Endothelial cell of umbilical vein (primary cell): ENCODE measurements around the gene ILKAP. TPM values are rescaled to one million over a fixed set of nuclear protein-coding genes. Genes with fewer than 3 reads are reported as not detected.

ENCODE experiments used
- BruUV-seq: library from RNA; stranded (reverse); fragments of 400-500 nt; replicated peaks from 2 replicates; lab custom pipeline; 2021; lab: Mats Ljungman, UMichigan
- CTCF ChIA-PET: fragments of 300-600, 350-600 bp; sonication (Branson Sonifier 250); formaldehyde crosslinking; loops from one replicate; lab custom pipeline; 2021; ENCODE audit warnings: antibody characterized with exemption, inconsistent platforms; lab: Charles Lee
- POLR2A ChIA-PET: fragments of 300-600, 350-600 bp; sonication (Branson Sonifier 250); formaldehyde crosslinking; loops from one replicate; lab custom pipeline; 2021; ENCODE audit warnings: antibody characterized with exemption, inconsistent platforms; lab: Charles Lee
- DNase-seq: peaks from one replicate; pipeline ENCODE4 v3.0.0-alpha.2; 2011; ENCODE audit warnings: low read depth, low spot score
- FAIRE-seq: peaks from 2 replicates; lab custom pipeline; 2011; peaks lifted over from hg19 to GRCh38; lab: Jason Lieb, UNC
- H2AFZ ChIP-seq: 2 replicates; pipeline ENCODE4 v1.6.0; 2012; ENCODE audit warnings: low read depth, low read length, control low read depth, inconsistent platforms
- H3K27ac ChIP-seq: 2 replicates; pipeline ENCODE4 v1.5.1; 2011; ENCODE audit warnings: low read depth, mild to moderate bottlenecking, control low read depth, low read length, moderate library complexity; ENCODE audit not compliant: insufficient read depth
- H3K27me3 ChIP-seq, 2 experiments: 2 replicates each; pipeline versions ENCODE4 v1.6.0 to v1.6.1; 2011; ENCODE audit warnings: low read length in 2 of 2, mixed read lengths in 1 of 2; ENCODE audit not compliant: control insufficient read depth in 2 of 2, insufficient read depth in 2 of 2
- H3K36me3 ChIP-seq, 2 experiments: 2 replicates in 1 of 2; 3 replicates in 1 of 2; pipeline ENCODE4 v1.5.1; 2011; ENCODE audit warnings: low read length in 2 of 2, mild to moderate bottlenecking in 1 of 2, moderate library complexity in 1 of 2; ENCODE audit not compliant: control insufficient read depth in 2 of 2, insufficient read depth in 2 of 2; ENCODE audit errors: extremely low read depth in 1 of 2
- H3K4me1 ChIP-seq: 3 replicates; pipeline ENCODE4 v1.5.1; 2011; ENCODE audit warnings: mild to moderate bottlenecking, low read length; ENCODE audit not compliant: control insufficient read depth, insufficient read depth; ENCODE audit errors: extremely low read depth
- H3K4me2 ChIP-seq: 2 replicates; pipeline ENCODE4 v1.6.1; 2011; ENCODE audit warnings: low read length, control low read depth, mixed read lengths; ENCODE audit not compliant: insufficient read depth
- H3K4me3 ChIP-seq, 3 experiments: fragments of 200-600 bp in 1 of 3; sonication (generic), shearing (Covaris generic) in 1 of 3; replicated peaks in 1 of 3; 2 replicates each; pipeline ENCODE4 v1.5.1; 2011 to 2016; ENCODE audit warnings: control low read depth in 3 of 3, low read length in 3 of 3, mild to moderate bottlenecking in 2 of 3, inconsistent platforms in 1 of 3, low read depth in 1 of 3, moderate library complexity in 1 of 3; ENCODE audit not compliant: insufficient read depth in 1 of 3
- H3K79me2 ChIP-seq: 2 replicates; pipeline ENCODE4 v1.6.0; 2012; ENCODE audit warnings: low read length, inconsistent platforms; ENCODE audit not compliant: control insufficient read depth, insufficient read depth
- H3K9ac ChIP-seq: replicated peaks from 2 replicates; pipeline ENCODE3; 2011; ENCODE audit warnings: low read length, control low read depth; ENCODE audit not compliant: insufficient read depth; ENCODE audit errors: extremely low read depth
- H3K9me1 ChIP-seq: replicated peaks from 3 replicates; pipeline ENCODE4 v1.6.0; 2011; ENCODE audit warnings: mild to moderate bottlenecking, low read length; ENCODE audit not compliant: control insufficient read depth, insufficient read depth; ENCODE audit errors: extremely low read depth
- H3K9me3 ChIP-seq: replicated peaks from 2 replicates; pipeline ENCODE4 v1.5.1; 2012; ENCODE audit warnings: low read length, inconsistent platforms; ENCODE audit not compliant: control insufficient read depth, insufficient read depth
- H4K20me1 ChIP-seq: replicated peaks from 2 replicates; pipeline ENCODE3; 2011; ENCODE audit warnings: mild to moderate bottlenecking, low read length; ENCODE audit not compliant: control insufficient read depth, insufficient read depth; ENCODE audit errors: extremely low read depth
- CTCF ChIP-seq, 2 donors: IDR thresholded peaks; 1 replicate in 1 of 2; 2 replicates in 1 of 2; pipeline ENCODE4 v1.5.1; 2011; ENCODE audit warnings: low read length in 2 of 2, mild to moderate bottlenecking in 2 of 2, moderate library complexity in 2 of 2, control low read depth in 1 of 2, inconsistent platforms in 1 of 2, low read depth in 1 of 2; ENCODE audit not compliant: insufficient read depth in 1 of 2; ENCODE audit errors: extremely low read depth in 1 of 2
- EZH2 ChIP-seq: IDR thresholded peaks from 2 replicates; pipeline ENCODE4 v1.6.1; 2012; ENCODE audit warnings: borderline replicate concordance, low read depth, mild to moderate bottlenecking, moderate library complexity, low read length, inconsistent platforms; ENCODE audit not compliant: severe bottlenecking
- FOS ChIP-seq: IDR thresholded peaks from 2 replicates; pipeline ENCODE4 v1.6.1; 2011; ENCODE audit warnings: mild to moderate bottlenecking, low read length, moderate library complexity, borderline replicate concordance; ENCODE audit not compliant: insufficient read depth
- GATA2 ChIP-seq: IDR thresholded peaks from 2 replicates; pipeline ENCODE4 v1.7.0; 2011; ENCODE audit warnings: low read depth, mild to moderate bottlenecking, moderate library complexity, mixed read lengths, low read length; ENCODE audit not compliant: insufficient read length, insufficient read depth
- JUN ChIP-seq: IDR thresholded peaks from 2 replicates; pipeline ENCODE4 v1.6.1; 2011; ENCODE audit warnings: borderline replicate concordance, low read depth; ENCODE audit not compliant: insufficient read length, insufficient read depth
- MAX ChIP-seq: IDR thresholded peaks from 2 replicates; pipeline ENCODE4 v1.6.1; 2011; ENCODE audit not compliant: insufficient read depth, insufficient read length
- MYC ChIP-seq: IDR thresholded peaks from one replicate; pipeline ENCODE4 v1.6.1; 2011; ENCODE audit warnings: mild to moderate bottlenecking, low read depth, low read length
- POLR2A ChIP-seq: IDR thresholded peaks from 2 replicates; pipeline ENCODE4 v1.6.1; 2012; ENCODE audit warnings: low read depth, mild to moderate bottlenecking, control low read depth, low read length
- POLR2AphosphoS5 ChIP-seq: IDR thresholded peaks from 2 replicates; pipeline ENCODE4 v1.6.1; 2012; ENCODE audit warnings: low read depth, mild to moderate bottlenecking, control low read depth, low read length, moderate library complexity; ENCODE audit not compliant: insufficient read depth
- dilution Hi-C: fragments of 300-500 bp; cut with MboI; formaldehyde crosslinking; loops from one replicate; pipeline ENCODE4 v1.15.0; 2019; ENCODE audit warnings: low sequenced_read_pairs; ENCODE audit not compliant: extremely low pct_ligation_motif_present
- intact Hi-C: fragments of 100-400 bp; cut with micrococcal nuclease; formaldehyde crosslinking; loops from one replicate; pipeline ENCODE4 v1.10.0; 2022
- polyA plus RNA-seq, 4 experiments: library from polyadenylated mRNA; depleted of rRNA in 3 of 4; stranded (reverse) in 3 of 4; unstranded in 1 of 4; fragments of >200 nt; gene quantifications; 2 replicates each; pipeline versions ENCODE4 v1.2.1 to v1.2.3, GENCODE V29; 2011 to 2012; ENCODE audit warnings: missing spikeins in 1 of 4
- total RNA-seq: library from RNA; stranded (reverse); gene quantifications from 2 replicates; pipeline ENCODE4 v1.2.3, GENCODE V29; 2021

Gene ILKAP
- total and polyA plus RNA-seq, 2 donors (not counting 3 experiments of a cell fraction or from before 2014, with no cell fraction given): 49.2 to 49.8 TPM

GRCh38 chr2:238224356-238225035, 21.0 kb upstream of the ILKAP start:
- no peak for FAIRE-seq
- H3K36me3 ChIP-seq: no peaks in the 10 kb centered on the region
- H3K27ac ChIP-seq: no peak overlapping the region
- no peaks in the 10 kb centered on the region for H3K9me3 ChIP-seq
- H3K4me2 ChIP-seq: no peak overlapping the region
- dilution Hi-C loops: no loop called here
- intact Hi-C loops: no loop called here
- no peaks in the 10 kb centered on the region for H3K79me2 ChIP-seq
- H3K9me1 ChIP-seq: no peaks in the 10 kb centered on the region
- TF ChIP-seq CTCF (IDR thresholded peaks at IDR 0.05; ENCODE audit: extremely low read depth in 1 of 2, insufficient read depth in 1 of 2, low read depth in 1 of 2, low read length in 2 of 2) (no peak), POLR2A (no peak), POLR2AphosphoS5 (no peak), MAX (no peak), GATA2 (no peak), MYC (no peak), EZH2 (no peak), JUN (no peak), FOS (no peak)
- ChIA-PET POLR2A (no interaction called here), CTCF (no interaction called here)
- no peak overlapping the region for H3K4me3 ChIP-seq
- no peaks in the 10 kb centered on the region for H4K20me1 ChIP-seq
- DNase-seq: no peak
- peaks cover 0 to 2% of the 10 kb centered on the region in 2 experiments for H3K27me3 ChIP-seq
- no TSS peak for BruUV-seq
- H2AFZ ChIP-seq: no peak overlapping the region
- no peaks in the 10 kb centered on the region for H3K4me1 ChIP-seq
- no peak overlapping the region for H3K9ac ChIP-seq
